A673 (cell line): Measurements from ENCODE around the gene PGAP3.

Source experiments
- CTCF ChIP-seq: fragments of 300-800, 200-600 bp; sonication (generic); conservative IDR thresholded peaks from 2 replicates; pipeline ENCODE4 v1.5.1; 2017; ENCODE audit warnings: low read depth, mild to moderate bottlenecking, antibody characterized with exemption, low read length, moderate library complexity, mixed read lengths
- EZH2 ChIP-seq: fragments of 200-600 bp; sonication (generic); IDR thresholded peaks from 2 replicates; pipeline ENCODE4 v1.6.1; 2017; ENCODE audit warnings: borderline replicate concordance, low read depth, mild to moderate bottlenecking, mixed read lengths, antibody characterized with exemption, low read length; ENCODE audit not compliant: poor library complexity, severe bottlenecking

- TF ChIP-seq CTCF (no peak), EZH2 (no peak)
Measured at GRCh38 chr17:39706921-39707337, 19.1 kb upstream of the PGAP3 start.
